GM13976 (cell line): ENCODE data around the gene UBR3.

Source experiments
- DNase-seq: peaks from one replicate; pipeline ENCODE4 v3.0.0; 2012; ENCODE audit warnings: low spot score
- CTCF ChIP-seq: IDR thresholded peaks from 2 replicates; pipeline ENCODE4 v1.5.1; 2012; ENCODE audit warnings: borderline replicate concordance, mild to moderate bottlenecking; ENCODE audit not compliant: insufficient read depth; ENCODE audit errors: extremely low read depth, missing control alignments, control extremely low read depth
- in situ Hi-C: fragments of 300-500 bp; cut with MboI; formaldehyde crosslinking; loops from one replicate; pipeline ENCODE4 v1.12.0; 2022; ENCODE audit warnings: low sequenced_read_pairs, mixed read lengths, inconsistent platforms; ENCODE audit not compliant: unreplicated experiment

The UBR3 gene

GRCh38 chr2:169983506-169983905 is 156.3 kb downstream of the UBR3 start:
- no peak for TF ChIP-seq CTCF

GRCh38 chr2:169984145-169984544 is 156.9 kb downstream of the UBR3 start:
- in situ Hi-C loops = no loop called here
- no peak for TF ChIP-seq CTCF
- no peak for DNase-seq

More at GRCh38 chr2:169983506-169983905, 156.3 kb downstream of the UBR3 start:
- in situ Hi-C loops = no loop called here
- DNase-seq = no peak

GRCh38 chr2:169994752-169995151 is 167.5 kb downstream of the UBR3 start:
- no peak for TF ChIP-seq CTCF
- DNase-seq = no peak
- in situ Hi-C loops = no loop called here

- DNase-seq = no peak
- no peak for TF ChIP-seq CTCF
- in situ Hi-C loops = no loop called here
These were observed 170.1 kb downstream of the UBR3 start for GRCh38 chr2:169997140-169997887.

GRCh38 chr2:169999054-169999453 is 171.8 kb downstream of the UBR3 start:
- TF ChIP-seq CTCF = no peak
- in situ Hi-C loops = no loop called here
- DNase-seq = no peak

GRCh38 chr2:170002096-170002495 is 174.8 kb downstream of the UBR3 start:
- in situ Hi-C loops = no loop called here
- no peak for TF ChIP-seq CTCF
- DNase-seq = no peak

GRCh38 chr2:170005702-170006101 is 178.4 kb downstream of the UBR3 start:
- TF ChIP-seq CTCF = no peak
- no peak for DNase-seq
- in situ Hi-C loops = no loop called here
